CD4-positive, alpha-beta T cell treated with Interleukin-1 beta for 1 hour (primary cell): ENCODE measurements around the gene RPS25.
"Not testable (repeated sequence)": the region's sequence is repeated elsewhere in the genome, so short reads cannot be mapped to it uniquely, and the experiment has no call there.

ENCODE experiments used
- DNase-seq, 2 donors: peaks; one replicate each; pipeline ENCODE4 v3.0.0-alpha.2; 2020 to 2022

RPS25 gene

DNA sequence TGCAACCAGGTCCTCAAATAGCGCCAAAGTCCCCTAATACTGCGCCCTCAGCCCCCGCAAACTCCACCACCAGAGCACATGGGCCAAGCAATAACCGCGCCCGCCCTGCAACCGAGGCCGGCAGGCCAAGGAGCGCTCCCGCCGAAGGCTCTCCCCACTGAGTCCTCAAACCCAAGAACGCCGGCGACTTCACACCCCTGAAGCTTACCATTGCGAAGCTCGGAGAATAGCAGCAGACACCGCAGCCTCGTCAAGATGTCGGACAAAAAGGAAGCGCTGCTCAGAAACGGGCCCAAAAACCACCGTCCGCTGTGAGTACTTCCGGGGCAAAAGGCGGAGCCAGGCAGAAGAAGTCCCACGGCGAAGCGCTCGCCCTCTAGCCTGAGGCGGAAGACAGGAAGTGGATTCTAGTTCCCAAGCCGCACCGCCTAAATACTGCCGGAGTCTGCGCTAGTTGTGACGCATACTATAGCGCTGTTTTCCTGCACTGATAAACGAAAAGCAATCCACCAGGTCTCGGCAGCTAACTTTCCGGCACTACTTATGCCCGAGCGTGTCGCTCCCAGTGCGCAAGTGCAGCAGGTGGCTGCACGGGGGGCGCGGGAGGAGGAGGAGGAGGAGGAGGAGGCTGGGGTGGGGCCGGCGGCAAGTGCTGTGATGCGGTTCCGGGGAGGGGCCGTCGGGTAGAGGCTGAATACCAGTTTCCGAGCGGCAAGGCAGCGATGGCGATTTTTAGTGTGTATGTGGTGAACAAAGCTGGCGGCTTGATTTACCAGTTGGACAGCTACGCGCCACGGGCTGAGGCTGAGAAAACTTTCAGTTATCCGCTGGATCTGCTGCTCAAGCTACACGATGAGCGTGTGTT, at the start of gene RPS25, which contains the start of gene TRAPPC4:
Gene RPS25 (minus strand): TSS at position 270 of the 865 bp plus-strand sequence. CDS start 59 bp downstream, at position 211.
Gene TRAPPC4 (plus strand): TSS at position 693 of the 865 bp plus-strand sequence. CDS start 30 bp downstream, at position 723.
- DNase-seq: peak; percentile 95

GRCh38 chr11:119067371-119068222, 49.5 kb upstream of the RPS25 start, which contains the start of gene VPS11:
VPS11 (plus strand) TSS chr11:119067818; CDS start chr11:119067824, 6 bp downstream.
- peak; percentile 97 for DNase-seq

- peak; percentile 54 to 68 for DNase-seq
Observed at GRCh38 chr11:119065369-119065768, 47.2 kb upstream of the RPS25 start.

GRCh38 chr11:119062779-119063178, 44.6 kb upstream of the RPS25 start:
- no peak for DNase-seq

DNA sequence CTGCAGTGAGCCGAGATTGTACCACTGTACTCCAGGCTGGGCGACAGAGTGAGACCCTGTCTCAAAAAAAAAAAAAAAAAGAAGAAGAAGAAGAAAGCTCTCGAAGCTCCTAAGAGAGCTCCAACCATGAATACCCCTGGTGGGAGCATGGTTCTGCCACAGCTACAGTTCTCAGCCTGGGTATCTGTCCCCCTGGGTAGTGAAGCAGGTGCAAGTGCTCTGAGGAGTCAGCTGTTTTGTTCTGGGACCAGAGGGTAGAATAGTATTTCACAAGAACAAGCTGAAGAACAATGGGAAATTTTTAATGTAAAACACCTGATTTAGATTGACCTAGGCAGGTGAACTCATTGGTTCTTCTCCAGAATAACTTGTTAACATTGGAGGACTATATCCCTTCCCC, 43.1 kb upstream of the RPS25 start:
- DNase-seq: no peak

DNA sequence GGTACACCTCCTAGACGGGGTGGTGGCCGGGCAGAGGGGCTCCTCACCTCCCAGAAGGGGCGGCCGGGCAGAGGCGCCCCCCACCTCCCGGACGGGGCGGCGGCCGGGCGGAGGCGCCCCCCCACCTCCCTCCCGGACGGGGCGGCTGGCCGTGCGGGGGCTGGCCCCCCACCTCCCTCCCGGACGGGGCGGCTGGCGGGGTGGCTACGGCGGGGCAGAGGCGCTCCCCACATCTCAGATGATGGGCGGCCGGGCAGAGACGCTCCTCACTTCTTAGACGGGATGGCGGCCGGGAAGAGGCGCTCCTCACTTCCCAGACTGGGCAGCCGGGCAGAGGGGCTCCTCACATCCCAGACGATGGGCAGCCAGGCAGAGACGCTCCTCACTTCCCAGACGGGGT, 41.0 kb upstream of the RPS25 start:
- not testable (repeated sequence) for DNase-seq

DNA sequence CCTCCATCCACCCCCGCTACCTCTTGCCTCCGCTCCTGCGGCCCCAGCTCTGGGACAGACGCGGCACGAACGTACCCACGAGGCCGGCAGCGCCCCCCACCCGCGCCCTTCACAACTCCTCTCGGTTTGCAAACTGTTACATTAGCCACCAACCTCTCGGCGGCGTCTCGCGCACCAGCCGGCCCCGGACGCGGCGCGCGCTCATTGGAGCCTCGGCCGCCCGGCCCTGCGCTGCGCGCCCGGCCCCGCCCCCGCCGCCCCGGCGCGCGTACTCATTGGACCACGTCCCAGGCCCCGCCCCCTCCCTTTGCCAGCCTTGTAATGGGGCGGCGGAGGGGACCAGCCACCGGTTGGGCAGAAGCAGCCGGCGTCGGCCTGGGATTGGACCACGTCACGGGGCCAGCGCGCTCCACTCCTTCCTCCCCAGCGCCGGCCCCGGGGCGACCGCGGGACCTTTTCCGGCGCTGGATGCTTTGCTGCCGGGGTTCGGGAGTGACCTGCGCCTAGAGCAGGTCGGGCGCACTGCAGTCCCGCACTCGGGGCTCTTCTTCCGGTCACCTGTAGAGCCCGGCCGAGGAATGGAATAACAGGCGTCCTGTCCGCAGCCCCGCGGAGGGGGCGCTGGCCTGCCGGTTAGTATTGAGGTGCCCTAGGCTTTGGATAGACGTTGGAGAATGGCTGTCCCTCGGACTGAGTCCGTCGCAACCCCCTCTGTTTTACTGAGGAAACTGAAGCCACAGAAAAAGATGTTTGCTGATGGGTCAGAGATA, 39.0 kb upstream of the RPS25 start, which contains the start of gene HYOU1:
Gene HYOU1 (minus strand): TSS at position 206 of the 770 bp plus-strand sequence. CDS start 1,045 bp downstream, outside the sequence.
- DNase-seq: peak; percentile 98

DNA sequence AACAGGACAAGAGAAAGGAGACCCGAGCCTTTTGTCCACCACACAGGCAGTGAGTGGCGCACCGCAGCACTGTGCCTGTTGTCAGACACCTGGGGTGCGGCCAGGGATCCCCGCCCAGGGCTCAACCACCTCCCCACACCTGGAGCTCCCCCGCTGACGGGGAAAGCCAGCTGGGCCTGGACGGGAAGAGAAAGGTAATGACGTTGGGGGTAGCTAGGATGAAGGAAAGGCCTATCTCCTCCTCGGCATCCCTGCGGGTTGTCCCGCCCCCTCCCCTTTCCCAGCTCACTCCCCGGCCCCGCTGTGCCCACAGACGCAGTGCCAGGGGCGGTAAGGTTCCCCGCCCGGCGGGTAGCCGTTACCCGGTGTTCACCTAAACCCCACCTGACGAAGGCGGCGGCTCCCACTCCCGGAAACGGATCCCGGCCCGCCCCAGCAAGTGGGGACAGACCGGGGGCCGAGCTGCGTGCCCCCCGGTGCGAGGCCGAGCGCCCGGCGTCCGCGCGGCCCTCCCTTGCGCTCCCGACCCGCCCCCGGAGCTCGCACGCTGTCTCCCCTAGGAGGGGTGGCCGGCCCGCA, 38.4 kb upstream of the RPS25 start:
- peak; percentile 59 to 67 for DNase-seq

- DNase-seq: no peak
Observed at GRCh38 chr11:119055901-119056300, 37.8 kb upstream of the RPS25 start.

DNA sequence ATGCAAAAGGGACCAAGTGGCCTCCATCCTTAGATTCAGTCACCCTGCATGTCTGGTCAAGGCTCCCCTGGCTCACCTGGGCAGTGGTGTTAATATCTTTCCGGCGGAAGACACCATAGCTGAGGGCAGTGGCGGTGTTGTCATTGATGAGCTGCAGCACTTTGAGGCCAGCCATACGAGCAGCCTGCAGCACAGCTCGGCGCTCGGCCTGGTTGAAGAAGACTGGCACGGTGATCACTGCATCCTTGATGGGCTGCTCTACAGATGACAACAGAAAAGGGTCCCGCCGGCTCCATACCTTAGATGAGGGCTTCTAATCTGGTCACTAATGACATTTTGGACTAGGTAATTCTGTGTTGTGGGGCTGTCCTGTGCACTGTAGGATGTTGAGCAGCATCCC, 36.3 kb upstream of the RPS25 start:
- DNase-seq: no peak

GRCh38 chr11:119052163-119052814, 34.1 kb upstream of the RPS25 start:
- no peak for DNase-seq

DNA sequence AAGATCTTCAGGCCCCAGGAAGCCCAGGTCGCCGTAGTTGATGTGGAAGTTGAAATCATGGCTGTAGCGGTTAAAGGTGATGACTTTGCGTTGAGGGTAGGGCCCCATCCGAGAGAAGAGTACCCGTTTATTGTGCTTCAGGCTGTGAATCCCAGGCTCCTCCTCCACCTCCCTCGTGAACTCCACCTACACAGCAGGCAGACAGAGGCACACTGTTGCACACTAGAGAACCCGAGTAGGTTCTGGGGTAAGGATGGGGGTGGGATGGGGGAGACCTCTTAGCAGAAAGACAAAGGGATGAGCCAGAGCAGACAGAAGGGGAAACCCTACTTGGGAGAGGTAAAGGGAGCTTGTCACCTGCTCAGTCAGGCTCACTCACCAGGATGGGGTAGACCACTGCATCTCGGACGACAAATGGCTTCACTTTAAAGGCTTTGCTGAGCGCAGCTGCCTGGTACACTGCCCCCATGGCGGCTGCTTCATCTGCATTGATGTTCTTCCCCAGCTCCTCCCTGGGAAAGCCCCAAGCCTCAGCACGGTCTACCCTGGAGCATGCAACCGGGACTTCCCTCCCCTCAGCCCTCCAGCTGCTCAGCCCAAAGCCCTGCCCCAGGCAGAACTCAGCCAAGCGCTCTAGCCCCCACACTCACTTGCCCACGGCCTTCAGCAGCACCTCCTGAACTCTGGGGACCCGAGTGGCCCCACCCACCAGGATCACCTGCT, 33.5 kb upstream of the RPS25 start:
- DNase-seq: peak; percentile 23 to 35

- no peak for DNase-seq
Observed at GRCh38 chr11:119049081-119049480, 30.9 kb upstream of the RPS25 start.

GRCh38 chr11:119048644-119049043, 30.5 kb upstream of the RPS25 start:
- no peak for DNase-seq

DNA sequence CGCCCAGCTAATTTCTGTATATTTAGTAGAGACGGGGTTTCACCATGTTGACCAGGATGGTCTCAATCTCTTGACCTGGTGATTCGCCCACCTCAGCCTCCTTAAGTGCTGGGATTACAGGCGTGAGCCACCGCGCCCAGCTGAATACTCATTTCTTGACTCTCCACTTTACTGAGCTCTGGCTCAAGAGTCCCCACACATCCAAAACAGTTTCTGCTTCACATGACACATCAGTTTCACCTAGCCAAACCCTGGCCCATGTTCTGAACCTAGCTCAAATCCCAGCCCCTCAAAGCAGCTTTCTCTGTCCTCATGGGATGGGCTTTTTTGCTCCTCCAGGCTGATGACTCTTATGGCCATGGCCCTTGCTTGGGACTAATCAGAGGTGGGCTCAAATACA, 29.1 kb upstream of the RPS25 start:
- DNase-seq: no peak

- DNase-seq: no peak
Observed at GRCh38 chr11:119046489-119046888, 28.3 kb upstream of the RPS25 start.

DNA sequence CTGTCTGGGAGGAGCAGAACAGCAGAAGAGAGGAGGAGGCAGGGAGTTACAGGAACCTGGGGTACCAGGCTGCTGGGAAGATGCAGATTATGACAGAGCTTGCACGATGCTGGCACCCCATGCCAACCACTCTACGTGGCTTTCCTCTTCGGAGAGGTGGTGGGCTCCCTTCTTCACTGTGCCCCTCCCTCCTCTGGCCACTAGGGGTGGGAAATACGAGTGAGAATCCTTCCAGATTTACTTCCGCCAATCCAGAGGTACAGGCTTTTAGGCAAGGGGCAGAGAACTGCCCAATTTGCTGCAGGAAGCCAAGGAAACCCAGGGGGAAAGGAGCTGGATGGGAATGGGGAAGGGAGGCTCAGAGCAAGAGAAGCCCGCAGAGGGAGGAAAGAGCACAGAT, 26.6 kb upstream of the RPS25 start:
- DNase-seq: no peak

GRCh38 chr11:119042927-119043326, 24.8 kb upstream of the RPS25 start:
- no peak for DNase-seq

- DNase-seq: no peak
Observed at GRCh38 chr11:119041821-119042514, 23.8 kb upstream of the RPS25 start.

GRCh38 chr11:119039471-119039870, 21.3 kb upstream of the RPS25 start:
- not testable (repeated sequence) for DNase-seq
